ENCODE measurements around the gene SLC12A4. TPM values are rescaled to one million over a fixed set of nuclear protein-coding genes. Genes with fewer than 3 reads are reported as not detected.
A peak's percentile ranks its signal among the peaks of the same experiment; 100 is the strongest.
"Not testable (repeated sequence)": the region's sequence is repeated elsewhere in the genome, so short reads cannot be mapped to it uniquely, and the experiment has no call there.

SLC12A4 gene
- total RNA-seq, 8 experiments from 2014 or later = 5.0 to 54.9 (median 21.4) TPM

DNA sequence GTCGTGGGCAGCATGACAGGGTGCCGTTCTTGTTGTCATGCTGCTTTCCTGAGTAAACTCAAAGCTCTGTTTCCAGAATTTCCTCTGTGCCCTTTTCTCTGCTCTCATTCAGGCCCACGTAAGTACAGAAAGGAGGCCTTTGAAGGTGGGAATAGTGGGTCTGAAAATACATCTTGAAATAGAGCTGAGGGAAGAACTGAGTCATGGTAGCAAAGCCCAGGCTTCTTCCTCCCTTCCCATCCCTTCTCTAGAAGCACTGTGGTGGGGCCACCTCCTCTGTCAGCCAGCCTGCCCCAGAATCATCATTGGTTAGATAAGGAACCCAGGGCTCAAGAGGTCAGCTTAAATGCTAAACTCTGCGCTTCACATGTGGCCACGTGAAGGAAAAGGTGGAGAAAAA lies 46.2 kb downstream of the SLC12A4 start:
- ATAC-seq (replicated peaks in 6 of 8) = no peak
- peaks cover 0 to 7% of the 10 kb centered on the region in 2 donors for H3K4me1 ChIP-seq (replicated peaks in 1 of 2)
- 0 to 94% (median 77%) methylated on average over 1 to 4 of the region's 5 CpGs; no CpG with 5 or more reads in 4 of the 10 experiments for WGBS, 10 experiments
- no peak overlapping the region for H3K27ac ChIP-seq
- in situ Hi-C loops (cut with MboI; ENCODE audit: low pct_unique_long_range_greater_than_20kb in 2 of 9, low sequenced_read_pairs in 9 of 9, unreplicated experiment in 9 of 9) = no loop called here
- no peak overlapping the region for H3K4me3 ChIP-seq

DNA sequence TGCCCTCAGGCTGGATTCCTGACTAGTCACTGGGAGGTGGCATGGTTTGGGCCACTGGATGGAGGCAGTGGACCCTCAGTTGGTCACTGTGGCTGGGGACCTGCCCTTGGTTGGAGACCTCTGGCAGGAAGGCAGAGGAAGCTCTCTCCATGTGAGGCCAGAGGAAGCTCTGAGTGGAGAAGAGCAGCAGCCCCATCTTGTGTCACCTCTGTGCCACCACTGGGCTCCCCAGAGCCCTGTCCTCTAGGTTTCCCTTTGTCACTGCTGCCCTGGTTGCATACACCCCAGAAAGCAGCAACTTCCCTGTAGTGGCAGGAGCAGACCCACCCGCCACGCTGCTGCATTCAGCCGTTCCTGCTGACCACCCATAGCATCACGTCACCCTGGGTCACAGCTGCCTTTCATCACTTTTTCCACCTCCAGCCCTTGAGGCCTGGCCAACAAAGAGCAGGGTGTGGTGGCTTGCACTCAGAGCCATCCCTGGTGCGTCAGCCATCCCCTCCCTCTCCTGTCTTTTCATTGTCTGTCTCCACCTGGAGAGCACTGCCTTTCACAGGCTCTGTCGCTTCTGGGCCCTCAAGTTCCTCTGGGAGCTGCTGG lies 48.7 kb downstream of the SLC12A4 start:
- peaks cover 0 to 10% of the 10 kb centered on the region in 2 donors for H3K4me1 ChIP-seq (replicated peaks in 1 of 2)
- 40 to 100% (median 90%) methylated on average over 1 to 5 of the region's 6 CpGs; no CpG with 5 or more reads in 3 of the 10 experiments for WGBS, 10 experiments
- H3K4me3 ChIP-seq = no peak overlapping the region
- in situ Hi-C loops (cut with MboI; ENCODE audit: low pct_unique_long_range_greater_than_20kb in 2 of 9, low sequenced_read_pairs in 9 of 9, unreplicated experiment in 9 of 9) = no loop called here
- no peak overlapping the region for H3K27ac ChIP-seq
- peak in 2 of 8 experiments; percentile 76 to 82 for ATAC-seq (replicated peaks in 6 of 8)

DNA sequence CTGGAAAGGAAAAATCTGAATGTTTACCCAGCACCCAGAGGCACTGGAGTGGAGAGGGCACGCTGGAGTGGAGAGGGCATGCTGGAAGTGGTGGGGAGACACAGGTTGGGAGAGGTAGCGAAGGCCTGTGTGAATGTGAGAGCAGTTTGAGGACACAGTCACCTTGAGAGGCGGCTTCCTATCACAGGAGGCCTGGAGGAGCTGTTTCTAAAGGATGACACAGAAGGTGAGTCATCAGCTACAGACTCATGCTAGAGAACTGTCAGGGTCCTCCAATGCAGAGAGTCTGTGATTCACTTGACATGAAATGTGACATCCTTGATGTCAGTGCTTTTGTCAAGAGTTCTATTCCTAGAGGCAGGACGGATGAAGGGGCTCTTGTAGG lies 50.6 kb downstream of the SLC12A4 start:
- 20 to 60% (median 57%) methylated on average over 1 to 3 of the region's 4 CpGs; no CpG with 5 or more reads in 5 of the 10 experiments for WGBS, 10 experiments
- no peak overlapping the region for H3K4me3 ChIP-seq
- peak in 7 of 8 experiments; percentile 29 to 98 (median 97) for ATAC-seq (replicated peaks in 6 of 8)
- H3K4me1 ChIP-seq (replicated peaks in 1 of 2) = peaks cover 0 to 10% of the 10 kb centered on the region in 2 donors
- in situ Hi-C loops (cut with MboI; ENCODE audit: low pct_unique_long_range_greater_than_20kb in 2 of 9, low sequenced_read_pairs in 9 of 9, unreplicated experiment in 9 of 9) = no loop called here
- H3K27ac ChIP-seq = peak overlapping the region; percentile 43 to 71

DNA sequence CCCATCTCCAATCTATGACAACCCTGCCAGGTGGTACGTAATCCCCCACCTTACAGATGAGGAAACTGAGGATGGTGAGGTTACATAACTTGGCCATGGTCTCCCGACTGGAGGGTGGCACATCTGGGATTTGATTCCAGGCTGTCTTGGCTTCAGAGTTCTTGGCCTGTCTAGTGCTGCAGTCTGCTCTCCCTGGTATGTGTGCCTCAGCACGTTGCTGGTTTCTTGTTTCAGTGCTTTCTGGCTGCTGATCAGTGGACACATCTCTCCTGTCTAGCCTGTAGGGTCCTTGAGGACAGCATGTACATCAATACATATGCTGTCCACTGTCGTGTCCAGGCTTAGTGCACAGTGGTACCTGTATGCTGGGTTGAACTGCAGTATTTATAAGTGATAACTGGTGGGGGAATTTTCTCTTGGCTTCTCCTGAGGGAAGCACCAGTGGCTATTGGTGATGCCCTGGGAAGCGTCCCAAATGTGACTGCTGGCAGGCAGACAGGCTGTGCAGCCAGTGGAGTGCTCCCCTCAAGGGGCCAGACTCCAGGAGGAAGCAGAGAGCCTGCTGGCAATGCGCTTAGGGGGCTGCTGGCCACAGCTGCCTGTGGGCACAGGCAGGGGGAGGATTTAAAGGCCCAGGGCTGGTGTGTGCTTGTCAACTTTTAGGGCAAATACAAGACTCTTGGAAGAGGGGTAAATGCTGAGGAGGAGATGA lies 51.1 kb downstream of the SLC12A4 start:
- ATAC-seq (replicated peaks in 6 of 8) = peak in 5 of 8 experiments; percentile 63 to 71 (median 70)

DNA sequence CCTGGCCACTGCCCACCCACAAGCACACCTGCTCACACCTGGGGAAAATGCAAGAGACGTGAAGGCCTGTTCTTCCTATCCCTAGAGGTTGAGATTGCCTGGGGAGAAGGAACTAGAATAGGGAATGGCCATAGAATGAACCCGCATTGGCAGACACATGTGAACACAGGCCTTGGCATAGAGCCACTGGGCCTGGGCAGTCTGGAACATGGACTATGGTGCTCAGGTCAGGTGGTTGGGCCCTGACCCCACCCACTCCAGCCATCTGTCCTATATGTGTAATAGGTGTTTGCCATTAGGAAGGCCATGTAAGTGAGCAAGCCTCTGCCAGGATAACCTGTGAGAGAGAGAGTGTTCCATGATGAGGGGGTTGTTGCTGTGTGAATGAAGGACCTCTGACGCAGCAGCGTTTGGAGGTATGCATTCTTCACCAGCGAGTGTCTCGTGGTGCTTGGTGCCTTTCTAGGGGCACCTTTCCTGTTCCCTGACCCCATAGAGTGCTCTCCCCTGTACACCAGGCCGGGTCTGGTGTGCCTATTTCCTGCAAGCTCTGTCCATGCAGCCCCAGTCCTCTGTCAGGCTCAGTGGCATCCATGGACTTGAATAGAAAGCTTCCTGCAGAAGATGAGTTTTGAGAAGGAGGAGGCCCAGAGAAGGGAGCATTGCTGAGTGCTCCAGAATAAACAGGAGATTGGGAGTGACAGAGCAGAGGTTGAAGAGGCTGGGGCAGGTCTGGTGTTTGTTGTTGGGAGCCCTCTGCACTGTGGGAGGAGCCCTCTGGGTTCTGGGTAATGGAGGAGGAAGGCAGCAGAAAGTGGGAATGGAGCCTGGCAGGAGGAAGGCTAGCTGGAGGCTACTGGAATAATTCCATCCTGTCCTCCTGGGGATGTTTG lies 52.4 kb downstream of the SLC12A4 start:
- in situ Hi-C loops (cut with MboI; ENCODE audit: low pct_unique_long_range_greater_than_20kb in 2 of 9, low sequenced_read_pairs in 9 of 9, unreplicated experiment in 9 of 9) = no loop called here
- peak in 3 of 8 experiments; percentile 6 to 20 (median 17) for ATAC-seq (replicated peaks in 6 of 8)

More for the DNA sequence above, 51.1 kb downstream of the SLC12A4 start:
- peak overlapping the region; percentile 22 to 71 for H3K27ac ChIP-seq
- H3K4me3 ChIP-seq = no peak overlapping the region
- in situ Hi-C loops (cut with MboI; ENCODE audit: low pct_unique_long_range_greater_than_20kb in 2 of 9, low sequenced_read_pairs in 9 of 9, unreplicated experiment in 9 of 9) = no loop called here
- peaks cover 0 to 10% of the 10 kb centered on the region in 2 donors for H3K4me1 ChIP-seq (replicated peaks in 1 of 2)
- 5 to 83% (median 41%) methylated on average over 1 to 5 of the region's 6 CpGs; no CpG with 5 or more reads in 3 of the 10 experiments for WGBS, 10 experiments

DNA sequence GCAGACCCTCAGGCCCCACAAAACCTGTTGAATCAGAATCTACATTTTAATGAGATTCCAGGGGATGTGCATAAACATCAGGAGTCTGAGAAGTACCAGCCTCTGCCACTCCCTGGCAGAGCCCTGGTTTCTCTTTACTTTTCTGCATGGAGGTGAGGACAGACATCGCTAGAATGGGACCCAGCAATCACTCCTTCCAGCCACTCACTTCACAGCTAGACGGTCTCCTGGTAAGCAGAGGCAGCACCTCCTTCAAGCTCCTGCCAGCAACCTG lies 53.0 kb downstream of the SLC12A4 start:
- WGBS, 10 experiments = no CpG with 5 or more reads among the region's 2 CpGs

More for the DNA sequence above, 52.4 kb downstream of the SLC12A4 start:
- no peak overlapping the region for H3K27ac ChIP-seq
- H3K4me1 ChIP-seq (replicated peaks in 1 of 2) = peaks cover 0 to 10% of the 10 kb centered on the region in 2 donors
- WGBS, 10 experiments = 43 to 100% (median 87%) methylated on average over 1 to 3 of the region's 7 CpGs; no CpG with 5 or more reads in 4 of the 10 experiments
- no peak overlapping the region for H3K4me3 ChIP-seq

DNA sequence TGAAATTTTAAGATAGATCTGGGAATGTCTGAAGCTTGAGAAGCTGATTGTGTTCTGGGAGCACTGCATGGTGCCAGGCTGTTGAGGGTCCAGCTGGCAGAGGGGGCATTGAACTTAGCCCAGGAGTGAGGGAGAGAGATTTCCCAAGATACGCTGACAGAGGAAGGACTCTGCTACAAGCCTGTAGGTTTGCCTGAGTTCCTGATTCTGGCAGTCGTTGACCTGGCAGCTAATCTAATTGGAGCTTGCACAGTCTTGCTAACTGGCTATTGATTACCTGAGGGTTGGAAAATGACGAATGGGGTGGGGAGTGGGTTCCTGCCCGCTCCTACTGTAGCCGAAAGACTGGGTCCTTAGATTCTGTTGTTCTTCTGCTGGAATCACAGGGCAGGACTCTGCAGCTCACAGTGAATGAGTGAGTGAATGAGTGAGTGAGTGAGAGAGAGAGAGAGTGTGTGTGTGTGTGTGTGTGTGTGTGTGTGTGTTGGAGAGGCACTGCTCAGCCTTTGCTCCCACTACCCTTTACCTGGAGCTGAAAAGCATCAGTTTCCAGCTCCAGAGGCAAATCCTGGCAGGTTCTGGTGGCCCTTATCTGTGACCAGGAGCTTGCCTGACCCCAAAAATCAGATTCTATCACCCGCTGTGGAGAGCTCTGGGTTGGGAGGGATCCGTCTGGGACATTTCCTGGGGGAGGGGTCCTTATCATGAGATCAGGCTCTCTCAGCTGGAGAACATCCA lies 53.5 kb downstream of the SLC12A4 start:
- no peak overlapping the region for H3K4me3 ChIP-seq
- ATAC-seq (replicated peaks in 6 of 8) = peak in 1 of 8 experiments; percentile 34
- 53 to 100% (median 84%) methylated on average over 1 to 5 of the region's 7 CpGs; no CpG with 5 or more reads in 4 of the 10 experiments for WGBS, 10 experiments
- H3K4me1 ChIP-seq (replicated peaks in 1 of 2) = peaks cover 0 to 10% of the 10 kb centered on the region in 2 donors
- H3K27ac ChIP-seq = no peak overlapping the region
- in situ Hi-C loops (cut with MboI; ENCODE audit: low pct_unique_long_range_greater_than_20kb in 2 of 9, low sequenced_read_pairs in 9 of 9, unreplicated experiment in 9 of 9) = no loop called here

More for the DNA sequence above, 53.0 kb downstream of the SLC12A4 start:
- H3K4me3 ChIP-seq; H3K27ac ChIP-seq; in situ Hi-C loops (cut with MboI; ENCODE audit: low pct_unique_long_range_greater_than_20kb in 2 of 9, low sequenced_read_pairs in 9 of 9, unreplicated experiment in 9 of 9): not testable (repeated sequence)
- H3K4me1 ChIP-seq (replicated peaks in 1 of 2) = peaks cover 0 to 10% of the 10 kb centered on the region in 2 donors
- ATAC-seq (replicated peaks in 6 of 8) = peak in 1 of 8 experiments; percentile 84

DNA sequence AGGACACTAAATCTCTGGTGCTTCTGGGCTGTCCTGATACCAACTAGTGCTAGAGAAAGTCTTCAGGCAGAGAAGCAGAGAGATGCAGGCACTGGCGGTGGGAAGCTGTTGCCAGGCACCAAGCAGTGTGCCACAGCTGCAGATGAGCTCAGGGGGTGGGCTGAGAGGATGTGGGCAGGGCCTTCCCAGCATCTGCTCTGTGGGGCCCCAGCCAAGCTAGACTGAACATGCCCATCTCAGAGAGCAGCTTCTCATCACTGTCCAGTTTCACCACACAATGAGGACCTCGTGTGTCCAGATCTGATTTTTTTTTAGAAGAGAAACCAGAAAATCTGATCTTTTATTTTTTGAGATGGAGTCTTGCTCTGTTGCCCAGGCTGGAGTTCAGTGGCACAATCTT lies 58.3 kb downstream of the SLC12A4 start:
- peak; percentile 79 to 99 (median 92) for ATAC-seq (replicated peaks in 6 of 8)
- Histone ChIP-seq H3K4me3 (no peak overlapping the region), H3K27ac (no peak overlapping the region), H3K4me1 (replicated peaks in 1 of 2) (no peaks in the 10 kb centered on the region)
- in situ Hi-C loops (cut with MboI; ENCODE audit: low pct_unique_long_range_greater_than_20kb in 2 of 9, low sequenced_read_pairs in 9 of 9, unreplicated experiment in 9 of 9) = no loop called here
- 63 to 100% (median 80%) methylated on average over 1 of the region's 2 CpGs; no CpG with 5 or more reads in 5 of the 10 experiments for WGBS, 10 experiments

DNA sequence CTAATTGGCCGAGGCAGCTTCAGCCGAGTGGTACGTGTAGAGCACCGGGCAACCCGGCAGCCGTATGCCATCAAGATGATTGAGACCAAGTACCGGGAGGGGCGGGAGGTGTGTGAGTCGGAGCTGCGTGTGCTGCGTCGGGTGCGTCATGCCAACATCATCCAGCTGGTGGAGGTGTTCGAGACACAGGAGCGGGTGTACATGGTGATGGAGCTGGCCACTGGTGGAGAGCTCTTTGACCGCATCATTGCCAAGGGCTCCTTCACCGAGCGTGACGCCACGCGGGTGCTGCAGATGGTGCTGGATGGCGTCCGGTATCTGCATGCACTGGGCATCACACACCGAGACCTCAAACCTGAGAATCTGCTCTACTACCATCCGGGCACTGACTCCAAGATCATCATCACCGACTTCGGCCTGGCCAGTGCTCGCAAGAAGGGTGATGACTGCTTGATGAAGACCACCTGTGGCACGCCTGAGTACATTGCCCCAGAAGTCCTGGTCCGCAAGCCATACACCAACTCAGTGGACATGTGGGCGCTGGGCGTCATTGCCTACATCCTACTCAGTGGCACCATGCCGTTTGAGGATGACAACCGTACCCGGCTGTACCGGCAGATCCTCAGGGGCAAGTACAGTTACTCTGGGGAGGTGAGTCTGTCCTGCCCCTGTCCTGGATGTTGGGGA lies 59.2 kb downstream of the SLC12A4 start:
- in situ Hi-C loops (cut with MboI; ENCODE audit: low pct_unique_long_range_greater_than_20kb in 2 of 9, low sequenced_read_pairs in 9 of 9, unreplicated experiment in 9 of 9) = no loop called here
- H3K27ac ChIP-seq = no peak overlapping the region
- H3K4me3 ChIP-seq = no peak overlapping the region
- 40 to 100% (median 96%) methylated on average over 1 to 9 of the region's 36 CpGs; no CpG with 5 or more reads in 4 of the 10 experiments for WGBS, 10 experiments
- no peaks in the 10 kb centered on the region for H3K4me1 ChIP-seq (replicated peaks in 1 of 2)
- no peak for ATAC-seq (replicated peaks in 6 of 8)

DNA sequence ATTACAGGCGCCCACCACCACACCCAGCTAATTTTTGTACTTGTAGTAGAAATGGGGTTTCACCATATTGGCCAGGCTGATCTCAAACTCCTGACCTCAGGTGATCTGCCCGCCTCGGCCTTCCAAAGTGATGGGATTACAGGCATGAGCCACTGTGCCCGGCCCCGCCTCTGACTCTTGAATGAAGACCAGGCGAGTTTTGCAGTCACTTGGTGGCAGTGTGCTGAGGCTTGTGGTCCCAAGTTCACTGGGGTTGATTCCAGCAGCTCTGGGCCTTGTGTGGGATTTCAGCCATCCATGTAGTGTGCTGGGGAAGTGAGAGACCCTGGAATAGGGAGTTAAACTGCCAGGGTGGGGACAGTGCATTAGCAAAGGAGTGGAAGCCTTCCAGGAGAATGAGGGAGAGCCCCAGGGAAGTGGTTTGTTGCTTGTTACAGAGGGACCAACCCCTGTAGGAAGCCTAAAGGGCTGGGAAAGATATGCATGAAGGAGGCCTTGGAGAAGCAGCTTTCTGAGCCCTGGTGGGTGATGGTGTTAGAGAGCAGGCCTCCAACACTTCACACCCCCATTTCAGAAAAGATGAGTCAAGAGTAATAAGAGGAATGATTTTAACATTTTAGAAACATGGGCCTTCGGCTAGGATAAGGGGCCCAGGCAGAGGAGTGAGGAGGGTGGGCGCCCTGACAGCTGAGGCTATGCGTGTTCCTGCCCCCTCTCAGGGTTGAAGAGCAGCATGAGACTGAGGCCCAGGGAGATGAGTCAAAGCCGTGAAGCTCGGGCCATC lies 60.8 kb downstream of the SLC12A4 start:
- Histone ChIP-seq H3K27ac (no peak overlapping the region), H3K4me1 (replicated peaks in 1 of 2) (no peaks in the 10 kb centered on the region), H3K4me3 (no peak overlapping the region)
- in situ Hi-C loops (cut with MboI; ENCODE audit: low pct_unique_long_range_greater_than_20kb in 2 of 9, low sequenced_read_pairs in 9 of 9, unreplicated experiment in 9 of 9) = no loop called here
- 89 to 100% (median 95%) methylated on average over 1 to 11 of the region's 11 CpGs; no CpG with 5 or more reads in 3 of the 10 experiments for WGBS, 10 experiments
- peak in 2 of 8 experiments; percentile 51 to 71 for ATAC-seq (replicated peaks in 6 of 8)

DNA sequence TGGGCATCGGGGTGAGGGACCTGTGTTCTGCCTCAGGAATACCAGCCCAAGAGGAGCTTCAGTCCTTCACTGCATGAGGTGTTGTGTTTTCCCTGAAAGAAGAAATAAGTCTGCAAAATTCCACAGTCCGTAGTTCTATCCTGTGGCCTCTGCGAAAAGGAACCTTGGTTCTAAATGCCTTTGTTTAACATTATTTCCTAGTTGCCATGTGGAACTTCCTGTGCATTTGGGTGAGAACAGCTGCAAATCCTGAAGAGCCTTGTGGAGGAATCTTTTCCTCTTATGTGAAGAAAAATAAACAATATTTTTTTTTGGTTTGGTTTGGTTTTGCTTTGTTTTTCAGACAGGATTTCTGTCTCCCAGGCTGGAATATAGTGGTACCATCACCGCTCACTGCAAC lies 65.6 kb downstream of the SLC12A4 start:
- in situ Hi-C loops (cut with MboI; ENCODE audit: low pct_unique_long_range_greater_than_20kb in 2 of 9, low sequenced_read_pairs in 9 of 9, unreplicated experiment in 9 of 9) = no loop called here
- WGBS, 10 experiments = 89 to 100% (median 96%) methylated on average over 2 to 4 of the region's 4 CpGs; no CpG with 5 or more reads in 3 of the 10 experiments
- Histone ChIP-seq H3K4me1 (replicated peaks in 1 of 2) (no peaks in the 10 kb centered on the region), H3K27ac (no peak overlapping the region), H3K4me3 (no peak overlapping the region)
- ATAC-seq (replicated peaks in 6 of 8) = no peak
